B cell (primary cell): ENCODE measurements around the gene CAPN5.

ENCODE experiments used
- EZH2 ChIP-seq: IDR thresholded peaks from 2 replicates; pipeline ENCODE4 v1.6.1; 2012; ENCODE audit warnings: borderline replicate concordance, low read depth, mild to moderate bottlenecking, moderate library complexity, low read length; ENCODE audit not compliant: insufficient read depth, poor library complexity, severe bottlenecking
- TF ChIP-seq, protein P1 (sequence below): fragments of 200-600 bp; IDR thresholded peaks from one replicate; pipeline ENCODE4 v1.8.0; 2022; ENCODE audit warnings: antibody characterized with exemption, mild to moderate bottlenecking

- TF ChIP-seq EZH2: no peak
- TF ChIP-seq, protein P1, sequence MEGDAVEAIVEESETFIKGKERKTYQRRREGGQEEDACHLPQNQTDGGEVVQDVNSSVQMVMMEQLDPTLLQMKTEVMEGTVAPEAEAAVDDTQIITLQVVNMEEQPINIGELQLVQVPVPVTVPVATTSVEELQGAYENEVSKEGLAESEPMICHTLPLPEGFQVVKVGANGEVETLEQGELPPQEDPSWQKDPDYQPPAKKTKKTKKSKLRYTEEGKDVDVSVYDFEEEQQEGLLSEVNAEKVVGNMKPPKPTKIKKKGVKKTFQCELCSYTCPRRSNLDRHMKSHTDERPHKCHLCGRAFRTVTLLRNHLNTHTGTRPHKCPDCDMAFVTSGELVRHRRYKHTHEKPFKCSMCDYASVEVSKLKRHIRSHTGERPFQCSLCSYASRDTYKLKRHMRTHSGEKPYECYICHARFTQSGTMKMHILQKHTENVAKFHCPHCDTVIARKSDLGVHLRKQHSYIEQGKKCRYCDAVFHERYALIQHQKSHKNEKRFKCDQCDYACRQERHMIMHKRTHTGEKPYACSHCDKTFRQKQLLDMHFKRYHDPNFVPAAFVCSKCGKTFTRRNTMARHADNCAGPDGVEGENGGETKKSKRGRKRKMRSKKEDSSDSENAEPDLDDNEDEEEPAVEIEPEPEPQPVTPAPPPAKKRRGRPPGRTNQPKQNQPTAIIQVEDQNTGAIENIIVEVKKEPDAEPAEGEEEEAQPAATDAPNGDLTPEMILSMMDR: no peak
These were observed 17.9 kb downstream of the CAPN5 start for GRCh38 chr11:77084581-77085191.
